Measurements from ENCODE around the gene FOXL3.

GRCh38 chr7:339696-340095, 49.7 kb downstream of the FOXL3 start:
- TF ChIP-seq CTCF (IDR thresholded peaks at IDR 0.05) = no peak
- no peak for TF ChIP-seq TP53 (CRISPR knock-in tag; IDR thresholded peaks at IDR 0.05)
